ENCODE results near the gene GFRA3. TPM values are rescaled to one million over a fixed set of nuclear protein-coding genes. Genes with fewer than 3 reads are reported as not detected.

GFRA3 gene
- polyA plus RNA-seq, 1 experiment: not detected

GRCh38 chr5:138276402-138277054, 2.1 kb upstream of the GFRA3 start:
- TF ChIP-seq CTCF (IDR thresholded peaks at IDR 0.05; ENCODE audit: insufficient read depth, low read depth, low read length): no peak
- ChIA-PET POLR2A (no interaction called here), CTCF (no interaction called here)
- peaks cover 4% of the 10 kb centered on the region for H3K27me3 ChIP-seq (ENCODE audit: control insufficient read depth, insufficient read depth, low read length)
- no peaks in the 10 kb centered on the region for H3K36me3 ChIP-seq (ENCODE audit: control insufficient read depth, insufficient read depth, low read length)
- H3K4me3 ChIP-seq (ENCODE audit: low read depth, low read length): no peak overlapping the region
- DNase-seq (ENCODE audit: low read depth): no peak

- Histone ChIP-seq H3K36me3 (ENCODE audit: control insufficient read depth, insufficient read depth, low read length) (no peaks in the 10 kb centered on the region), H3K27me3 (ENCODE audit: control insufficient read depth, insufficient read depth, low read length) (peaks cover 4% of the 10 kb centered on the region), H3K4me3 (ENCODE audit: low read depth, low read length) (no peak overlapping the region)
- ChIA-PET POLR2A (no interaction called here), CTCF (interaction anchor here (1.2 kb wide), 1 partner anchor 54 kb away, joined by 3 read pairs; no protein-coding TSS in a partner anchor)
- DNase-seq (ENCODE audit: low read depth): no peak
- no peak for TF ChIP-seq CTCF (IDR thresholded peaks at IDR 0.05; ENCODE audit: insufficient read depth, low read depth, low read length)
Measured at GRCh38 chr5:138275895-138276294, 1.5 kb upstream of the GFRA3 start.

- no peak overlapping the region for H3K4me3 ChIP-seq (ENCODE audit: low read depth, low read length)
- ChIA-PET POLR2A (no interaction called here), CTCF (interaction anchor here (1.2 kb wide), 1 partner anchor 53 kb away, joined by 3 read pairs; no protein-coding TSS in a partner anchor)
- no peaks in the 10 kb centered on the region for H3K36me3 ChIP-seq (ENCODE audit: control insufficient read depth, insufficient read depth, low read length)
- peaks cover 4% of the 10 kb centered on the region for H3K27me3 ChIP-seq (ENCODE audit: control insufficient read depth, insufficient read depth, low read length)
- TF ChIP-seq CTCF (IDR thresholded peaks at IDR 0.05; ENCODE audit: insufficient read depth, low read depth, low read length): no peak
- no peak for DNase-seq (ENCODE audit: low read depth)
Measured at GRCh38 chr5:138275379-138275782, 960 bp upstream of the GFRA3 start.

GRCh38 chr5:138273834-138274188, 610 bp downstream of the GFRA3 start:
- no peak for TF ChIP-seq CTCF (IDR thresholded peaks at IDR 0.05; ENCODE audit: insufficient read depth, low read depth, low read length)
- CTCF ChIA-PET: no interaction called here
- Histone ChIP-seq H3K36me3 (ENCODE audit: control insufficient read depth, insufficient read depth, low read length) (no peaks in the 10 kb centered on the region), H3K27me3 (ENCODE audit: control insufficient read depth, insufficient read depth, low read length) (peaks cover 4% of the 10 kb centered on the region), H3K4me3 (ENCODE audit: low read depth, low read length) (peak overlapping the region; percentile 37)
- POLR2A ChIA-PET: no interaction called here
- no peak for DNase-seq (ENCODE audit: low read depth)

GRCh38 chr5:138272681-138273080, 1.7 kb downstream of the GFRA3 start:
- no peak overlapping the region for H3K4me3 ChIP-seq (ENCODE audit: low read depth, low read length)
- ChIA-PET CTCF (interaction anchor here (0.6 to 1.7 kb wide), 2 partner anchors 10 to 17 kb away, joined by 3 to 4 read pairs; no protein-coding TSS in a partner anchor), POLR2A (no interaction called here)
- TF ChIP-seq CTCF (IDR thresholded peaks at IDR 0.05; ENCODE audit: insufficient read depth, low read depth, low read length): no peak
- no peaks in the 10 kb centered on the region for H3K36me3 ChIP-seq (ENCODE audit: control insufficient read depth, insufficient read depth, low read length)
- DNase-seq (ENCODE audit: low read depth): no peak
- H3K27me3 ChIP-seq (ENCODE audit: control insufficient read depth, insufficient read depth, low read length): peaks cover 4% of the 10 kb centered on the region
